Thymus (tissue), 11 donors: ENCODE results near the gene TAS2R40. TPM values are rescaled to one million over a fixed set of nuclear protein-coding genes. Genes with fewer than 3 reads are reported as not detected.
"Not testable (repeated sequence)": the region's sequence is repeated elsewhere in the genome, so short reads cannot be mapped to it uniquely, and the experiment has no call there.

Experiments used
- DNase-seq, 9 donors: peaks; one replicate each; pipeline ENCODE4 v3.0.0-alpha.2; 2013; ENCODE audit warnings: low spot score in 9 of 9, low read depth in 6 of 9, missing footprints in 1 of 9
- H3K27ac ChIP-seq, 2 donors: one replicate each; pipeline ENCODE4 v1.5.1; 2013; ENCODE audit warnings: control low read depth in 1 of 2, low read depth in 1 of 2, low read length in 1 of 2, mild to moderate bottlenecking in 1 of 2, moderate library complexity in 1 of 2
- H3K27me3 ChIP-seq, 2 donors: one replicate each; pipeline ENCODE4 v1.5.1; 2013; ENCODE audit warnings: low read length in 1 of 2; ENCODE audit not compliant: control insufficient read depth in 2 of 2, insufficient read depth in 1 of 2
- H3K36me3 ChIP-seq, 2 donors: one replicate each; pipeline ENCODE4 v1.5.1; 2013; ENCODE audit warnings: low read length in 1 of 2, mild to moderate bottlenecking in 1 of 2, moderate library complexity in 1 of 2; ENCODE audit not compliant: control insufficient read depth in 2 of 2, insufficient read depth in 2 of 2
- H3K4me1 ChIP-seq, 2 donors: one replicate each; pipeline ENCODE4 v1.5.1; 2013; ENCODE audit warnings: low read length in 2 of 2; ENCODE audit not compliant: control insufficient read depth in 2 of 2, insufficient read depth in 2 of 2
- H3K4me3 ChIP-seq, 2 donors: one replicate each; pipeline ENCODE4 v1.5.1; 2013; ENCODE audit warnings: low read length in 2 of 2, control low read depth in 1 of 2, mild to moderate bottlenecking in 1 of 2
- H3K9me3 ChIP-seq, 2 donors: one replicate each; pipeline ENCODE4 v1.5.1; 2013; ENCODE audit warnings: low read length in 1 of 2, mild to moderate bottlenecking in 1 of 2; ENCODE audit not compliant: control insufficient read depth in 2 of 2, insufficient read depth in 1 of 2
- WGBS: extraction: QIAGEN DNeasy Blood & Tissue Kit; methylation state at CpG from one replicate; pipeline ENCODE4 v1.1.7; 2013; 5-methylcytosine and 5-hydroxymethylcytosine counted together
- polyA plus RNA-seq: library from polyadenylated mRNA; stranded (reverse); fragments of 200-250 nt; gene quantifications from one replicate; pipeline ENCODE4 v1.2.3, GENCODE V29; 2013
- total RNA-seq: library from RNA; stranded (reverse); fragments of 120-200 nt; gene quantifications from one replicate; pipeline ENCODE4 v1.2.4, GENCODE V29; 2013
- donor health status: healthy.

TAS2R40 gene
- total and polyA plus RNA-seq, 2 donors: not detected

DNA sequence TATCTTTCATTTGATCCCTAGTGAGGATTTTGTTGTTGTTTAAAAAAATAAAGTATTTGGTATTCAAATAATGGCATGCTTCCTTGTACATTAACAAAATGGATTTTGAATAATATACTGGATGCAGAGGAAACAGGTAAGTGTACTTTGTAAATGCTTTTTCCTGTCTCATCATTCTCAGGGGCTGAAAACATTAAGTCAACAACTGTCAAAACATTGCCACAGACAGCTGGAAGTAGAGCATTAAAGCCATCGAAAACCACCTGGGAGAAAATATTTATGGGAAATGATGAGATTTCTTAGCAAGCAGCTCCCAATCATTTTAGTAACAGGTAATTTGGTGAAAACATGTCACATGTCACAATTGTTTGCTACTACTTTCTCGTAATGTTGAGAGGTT, 28.0 kb upstream of the TAS2R40 start:
- Histone ChIP-seq H3K4me3 (no peak overlapping the region), H3K27ac (no peak overlapping the region), H3K4me1 (no peaks in the 10 kb centered on the region), H3K36me3 (no peaks in the 10 kb centered on the region), H3K27me3 (no peaks in the 10 kb centered on the region), H3K9me3 (no peaks in the 10 kb centered on the region)
- no peak for DNase-seq
- WGBS: 92% methylated on average over 2 of the region's 2 CpGs

DNA sequence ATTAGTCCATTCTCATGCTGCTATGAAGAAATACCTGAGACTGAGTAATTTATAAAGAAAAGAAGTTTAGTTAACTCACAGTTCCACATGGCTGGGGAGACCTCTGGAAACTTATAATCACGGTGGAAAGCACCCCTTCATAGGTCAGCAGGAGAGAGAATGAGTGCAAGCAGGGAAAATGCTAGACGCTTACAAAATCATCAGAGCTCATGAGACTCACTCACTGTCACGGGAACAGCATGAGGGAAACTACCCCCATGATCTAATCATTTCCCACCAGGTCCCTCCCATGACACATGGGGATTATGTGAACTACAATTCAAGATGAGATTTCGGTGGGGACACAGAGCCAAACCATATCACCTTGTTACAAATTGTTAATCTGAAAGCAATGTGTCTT, 22.8 kb upstream of the TAS2R40 start:
- no peak for DNase-seq
- Histone ChIP-seq H3K36me3 (no peaks in the 10 kb centered on the region), H3K27ac (no peak overlapping the region), H3K27me3 (no peaks in the 10 kb centered on the region), H3K4me1 (no peaks in the 10 kb centered on the region), H3K4me3 (no peak overlapping the region), H3K9me3 (no peaks in the 10 kb centered on the region)
- WGBS: 92% methylated on average over 4 of the region's 4 CpGs

DNA sequence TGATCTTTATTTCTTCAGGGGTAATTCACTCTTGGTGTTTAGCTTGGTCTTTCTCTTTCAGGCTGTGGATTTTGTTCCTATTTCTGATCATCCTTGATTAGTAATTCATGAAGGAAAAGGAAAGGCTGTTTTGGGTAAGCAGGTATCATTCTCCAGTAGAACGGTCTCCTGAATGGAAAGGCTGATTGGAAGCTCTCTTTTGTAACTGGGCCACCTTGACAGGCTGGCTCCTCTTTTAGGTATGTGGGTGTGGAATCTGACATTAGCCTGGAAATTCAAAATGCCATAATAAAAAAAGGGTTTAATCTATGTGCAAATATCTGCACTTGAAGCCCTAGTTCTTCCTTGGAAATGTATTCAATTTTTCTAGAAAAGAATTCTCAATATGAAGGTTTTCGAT, 19.7 kb upstream of the TAS2R40 start:
- 97% methylated on average over 2 of the region's 2 CpGs for WGBS
- Histone ChIP-seq H3K36me3 (no peaks in the 10 kb centered on the region), H3K9me3 (no peaks in the 10 kb centered on the region)

DNA sequence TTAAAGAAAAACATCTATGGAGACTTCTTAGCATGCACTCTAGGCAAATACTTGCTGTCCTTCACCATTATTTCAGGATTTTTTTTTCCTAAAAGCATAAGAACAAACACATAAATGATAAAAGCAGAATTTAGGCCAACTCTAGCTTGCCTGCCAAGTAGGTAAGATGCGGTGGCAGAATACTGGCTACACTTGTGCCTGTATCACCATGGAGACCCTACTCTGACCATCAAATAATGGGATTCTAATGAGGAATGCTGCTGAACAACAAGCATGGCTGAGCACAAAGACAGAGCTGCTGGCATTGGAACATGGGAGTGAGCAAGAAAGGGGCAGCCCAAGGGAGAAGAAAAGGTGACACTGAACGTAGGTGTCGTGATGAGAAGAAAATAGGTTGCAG, 18.5 kb upstream of the TAS2R40 start:
- H3K4me1 ChIP-seq: peaks cover 3 to 6% of the 10 kb centered on the region in 2 donors
- no peaks in the 10 kb centered on the region for H3K27me3 ChIP-seq
- DNase-seq: no peak
- WGBS: 97% methylated on average over 3 of the region's 3 CpGs
- H3K27ac ChIP-seq: no peak overlapping the region
- no peaks in the 10 kb centered on the region for H3K36me3 ChIP-seq
- H3K9me3 ChIP-seq: no peaks in the 10 kb centered on the region
- no peak overlapping the region for H3K4me3 ChIP-seq

More for the DNA sequence above, 19.7 kb upstream of the TAS2R40 start:
- H3K4me1 ChIP-seq: peaks cover 3 to 6% of the 10 kb centered on the region in 2 donors
- DNase-seq: no peak
- H3K4me3 ChIP-seq: no peak overlapping the region
- no peaks in the 10 kb centered on the region for H3K27me3 ChIP-seq
- no peak overlapping the region for H3K27ac ChIP-seq

DNA sequence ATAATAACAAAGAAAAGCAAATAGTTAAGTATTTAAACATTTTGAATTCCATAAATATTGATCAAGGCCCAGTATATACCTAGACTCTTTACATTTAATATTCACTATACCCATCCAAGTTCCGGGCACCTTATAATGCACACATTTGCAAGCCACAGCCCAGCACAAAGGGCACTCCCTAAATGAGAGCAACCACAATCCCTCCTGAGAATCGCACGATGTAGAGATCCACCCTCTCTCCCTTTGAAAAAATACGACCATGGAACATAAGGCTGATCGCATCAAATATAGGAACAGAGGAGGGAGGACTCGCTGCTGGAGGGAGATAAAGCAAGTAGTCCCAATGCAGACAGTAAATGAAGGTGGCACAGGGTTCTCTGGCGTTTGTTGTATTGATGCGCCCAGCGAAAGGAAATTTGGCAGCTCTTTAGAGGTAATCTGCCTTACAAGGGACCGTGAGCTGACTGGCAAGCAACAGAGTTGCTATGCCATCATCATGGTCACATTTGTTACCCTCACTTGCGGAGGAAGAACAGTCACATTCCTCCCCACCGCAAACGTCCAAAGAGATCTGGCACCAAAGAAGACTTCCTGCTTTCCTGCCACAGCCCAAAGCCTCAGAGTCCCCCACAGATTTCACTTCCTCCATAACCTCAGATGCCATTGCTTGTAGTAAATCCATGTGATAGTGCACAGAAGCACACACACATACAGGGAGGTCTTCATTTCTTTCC, 16.1 kb upstream of the TAS2R40 start:
- Histone ChIP-seq H3K4me3 (no peak overlapping the region), H3K36me3 (no peaks in the 10 kb centered on the region), H3K27ac (no peak overlapping the region), H3K4me1 (peaks cover 3 to 9% of the 10 kb centered on the region in 2 donors), H3K9me3 (no peaks in the 10 kb centered on the region), H3K27me3 (no peaks in the 10 kb centered on the region)
- WGBS: 10% methylated on average over 13 of the region's 13 CpGs
- peak in 6 of 9 donors; percentile 9 to 59 (median 23) for DNase-seq

DNA sequence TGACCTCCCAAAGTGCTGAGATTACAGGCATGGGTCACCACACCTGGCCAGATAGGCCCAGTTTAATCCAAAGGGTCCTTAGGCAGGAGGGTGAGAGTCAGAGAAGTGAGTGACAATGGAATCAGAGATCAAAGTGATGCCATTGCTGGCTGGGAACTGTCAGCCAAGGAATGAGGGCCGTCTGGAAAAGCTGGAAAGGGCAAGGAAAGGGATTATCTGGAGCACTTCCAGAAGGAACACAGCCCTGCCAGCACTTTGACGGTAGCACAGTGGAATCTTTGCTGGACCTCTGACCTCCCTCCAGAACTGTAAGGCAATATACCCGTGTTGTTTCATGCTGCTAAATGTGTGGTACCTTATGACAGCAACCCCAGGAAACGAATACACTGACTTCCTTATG, 11.3 kb upstream of the TAS2R40 start:
- Histone ChIP-seq H3K27ac (no peak overlapping the region), H3K4me3 (no peak overlapping the region), H3K9me3 (no peaks in the 10 kb centered on the region), H3K27me3 (no peaks in the 10 kb centered on the region), H3K4me1 (peaks cover 3 to 8% of the 10 kb centered on the region in 2 donors), H3K36me3 (no peaks in the 10 kb centered on the region)
- 94% methylated on average over 4 of the region's 4 CpGs for WGBS
- DNase-seq: no peak

DNA sequence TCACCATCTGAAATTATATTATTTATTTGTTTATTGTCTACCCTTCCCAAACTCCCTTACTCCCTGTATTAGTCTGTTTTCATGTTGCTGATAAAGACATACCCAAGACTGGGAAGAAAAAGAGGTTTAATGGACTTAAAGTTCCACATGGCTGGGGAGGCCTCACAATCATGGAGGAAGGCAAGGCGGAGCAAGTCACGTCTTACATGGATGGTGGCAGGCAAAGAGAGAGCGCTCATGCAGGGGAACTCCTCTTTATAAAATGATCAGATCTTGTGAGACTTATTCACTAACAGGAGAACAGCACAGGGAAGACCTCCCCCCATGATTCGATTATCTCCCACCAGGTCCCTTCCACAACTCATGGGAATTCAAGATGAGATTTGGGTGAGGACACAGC, 8.4 kb upstream of the TAS2R40 start:
- H3K4me3 ChIP-seq: not testable (repeated sequence)
- WGBS: over 99% methylated on average over 4 of the region's 4 CpGs

DNA sequence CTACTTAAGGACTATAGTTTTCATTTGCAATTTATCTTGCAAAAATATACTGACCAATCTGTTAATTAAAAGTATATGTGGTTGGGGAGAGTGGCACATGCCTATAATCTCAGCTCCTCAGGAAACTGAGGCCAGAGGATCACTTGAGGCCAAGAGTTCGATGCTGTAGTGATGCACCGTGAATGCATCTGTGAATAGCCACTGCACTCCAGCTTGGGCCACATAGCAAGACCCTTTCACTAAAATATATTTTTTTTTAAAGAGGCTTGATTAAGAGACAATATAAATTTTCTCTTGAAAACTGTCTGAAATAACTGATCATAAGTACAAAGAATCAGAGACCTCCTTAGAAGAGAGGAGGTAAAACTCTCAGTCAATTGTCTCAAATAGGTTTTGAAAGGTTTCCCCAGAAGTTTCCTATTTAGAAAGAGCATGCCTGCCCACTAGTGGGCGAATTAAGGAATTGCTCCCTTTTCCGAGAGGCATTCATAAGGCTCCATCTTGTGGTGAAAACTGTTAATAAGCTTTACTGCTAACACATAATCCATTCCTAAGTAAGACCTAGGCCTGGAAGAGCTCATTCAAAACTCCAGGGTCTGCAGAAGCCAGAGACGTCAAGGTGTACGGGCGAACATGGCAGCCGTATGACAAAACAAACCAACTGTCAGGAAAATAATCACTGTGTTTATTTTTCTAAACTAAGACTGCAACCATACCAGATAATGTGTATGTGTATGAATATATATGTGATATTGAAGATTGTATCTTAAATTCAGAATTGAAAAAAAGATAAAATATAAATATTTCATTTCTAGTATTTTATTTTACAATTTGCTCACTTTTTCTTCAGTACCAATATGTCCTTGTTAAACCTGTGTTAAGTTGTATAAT, 6.8 kb upstream of the TAS2R40 start:
- Histone ChIP-seq H3K27ac (no peak overlapping the region), H3K36me3 (no peaks in the 10 kb centered on the region), H3K4me1 (no peaks in the 10 kb centered on the region), H3K9me3 (no peaks in the 10 kb centered on the region), H3K27me3 (no peaks in the 10 kb centered on the region), H3K4me3 (no peak overlapping the region)
- peak; percentile 61 to 93 (median 90) for DNase-seq
- 26% methylated on average over 8 of the region's 8 CpGs for WGBS

More for the DNA sequence above, 8.4 kb upstream of the TAS2R40 start:
- H3K4me1 ChIP-seq, H3K27ac ChIP-seq, H3K36me3 ChIP-seq, H3K27me3 ChIP-seq, H3K9me3 ChIP-seq, DNase-seq: not testable (repeated sequence)

DNA sequence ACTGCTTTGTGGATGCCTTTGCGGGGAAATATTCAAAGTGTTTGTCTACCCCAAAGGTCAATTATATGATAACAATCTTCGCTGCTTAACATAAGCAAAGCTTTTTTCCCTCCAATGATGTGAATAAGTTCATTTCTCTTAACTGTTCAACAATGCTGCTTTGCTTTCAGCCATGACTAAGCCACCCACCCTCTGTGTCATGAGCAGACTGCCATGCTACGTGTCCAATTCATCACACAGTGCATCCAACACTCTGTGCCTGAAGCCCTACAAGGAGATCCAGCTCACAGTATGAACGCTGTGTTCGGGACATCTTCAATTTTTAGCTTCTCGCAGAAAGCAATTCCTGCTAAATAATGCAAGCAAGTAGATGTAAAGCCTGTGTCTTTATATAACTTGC, 5.7 kb upstream of the TAS2R40 start:
- no peak overlapping the region for H3K27ac ChIP-seq
- H3K27me3 ChIP-seq: no peaks in the 10 kb centered on the region
- no peaks in the 10 kb centered on the region for H3K9me3 ChIP-seq
- 97% methylated on average over 6 of the region's 6 CpGs for WGBS
- no peak overlapping the region for H3K4me3 ChIP-seq
- H3K36me3 ChIP-seq: no peaks in the 10 kb centered on the region
- no peak for DNase-seq
- H3K4me1 ChIP-seq: no peaks in the 10 kb centered on the region
